ENCODE data around the gene ZSCAN10.

DNA sequence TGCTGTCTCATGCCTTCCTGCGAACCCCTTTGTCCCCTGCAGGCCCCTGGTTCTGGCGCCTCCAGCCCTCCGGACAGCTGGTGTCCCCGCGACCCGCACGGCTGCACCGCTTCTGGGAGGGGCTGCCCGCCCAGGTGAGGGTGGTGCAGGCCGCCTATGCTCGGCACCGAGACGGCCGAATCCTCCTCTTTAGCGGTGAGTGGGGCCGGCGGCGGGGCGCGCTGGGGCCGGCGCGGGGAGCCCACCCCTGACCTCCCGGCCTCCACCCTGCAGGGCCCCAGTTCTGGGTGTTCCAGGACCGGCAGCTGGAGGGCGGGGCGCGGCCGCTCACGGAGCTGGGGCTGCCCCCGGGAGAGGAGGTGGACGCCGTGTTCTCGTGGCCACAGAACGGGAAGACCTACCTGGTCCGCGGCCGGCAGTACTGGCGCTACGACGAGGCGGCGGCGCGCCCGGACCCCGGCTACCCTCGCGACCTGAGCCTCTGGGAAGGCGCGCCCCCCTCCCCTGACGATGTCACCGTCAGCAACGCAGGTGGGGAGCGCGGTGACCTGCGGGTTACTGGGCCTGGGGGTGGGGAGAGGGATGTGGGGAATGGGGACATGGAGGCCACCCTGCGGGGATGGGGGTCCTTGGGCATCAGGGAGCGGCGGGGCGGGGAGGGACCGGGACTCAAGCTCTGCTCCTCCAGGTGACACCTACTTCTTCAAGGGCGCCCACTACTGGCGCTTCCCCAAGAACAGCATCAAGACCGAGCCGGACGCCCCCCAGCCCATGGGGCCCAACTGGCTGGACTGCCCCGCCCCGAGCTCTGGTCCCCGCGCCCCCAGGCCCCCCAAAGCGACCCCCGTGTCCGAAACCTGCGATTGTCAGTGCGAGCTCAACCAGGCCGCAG lies 40.7 kb downstream of the ZSCAN10 start:
- TF ChIP-seq, protein P1, sequence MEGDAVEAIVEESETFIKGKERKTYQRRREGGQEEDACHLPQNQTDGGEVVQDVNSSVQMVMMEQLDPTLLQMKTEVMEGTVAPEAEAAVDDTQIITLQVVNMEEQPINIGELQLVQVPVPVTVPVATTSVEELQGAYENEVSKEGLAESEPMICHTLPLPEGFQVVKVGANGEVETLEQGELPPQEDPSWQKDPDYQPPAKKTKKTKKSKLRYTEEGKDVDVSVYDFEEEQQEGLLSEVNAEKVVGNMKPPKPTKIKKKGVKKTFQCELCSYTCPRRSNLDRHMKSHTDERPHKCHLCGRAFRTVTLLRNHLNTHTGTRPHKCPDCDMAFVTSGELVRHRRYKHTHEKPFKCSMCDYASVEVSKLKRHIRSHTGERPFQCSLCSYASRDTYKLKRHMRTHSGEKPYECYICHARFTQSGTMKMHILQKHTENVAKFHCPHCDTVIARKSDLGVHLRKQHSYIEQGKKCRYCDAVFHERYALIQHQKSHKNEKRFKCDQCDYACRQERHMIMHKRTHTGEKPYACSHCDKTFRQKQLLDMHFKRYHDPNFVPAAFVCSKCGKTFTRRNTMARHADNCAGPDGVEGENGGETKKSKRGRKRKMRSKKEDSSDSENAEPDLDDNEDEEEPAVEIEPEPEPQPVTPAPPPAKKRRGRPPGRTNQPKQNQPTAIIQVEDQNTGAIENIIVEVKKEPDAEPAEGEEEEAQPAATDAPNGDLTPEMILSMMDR (IDR thresholded peaks at IDR 0.05 in 2 of 3, conservative IDR thresholded peaks at IDR 0.05 in 1 of 3; ENCODE audit: borderline replicate concordance in 1 of 3, insufficient read depth in 1 of 3, low read depth in 2 of 3, low read length in 2 of 3): peak in 1 of 3 experiments; percentile 23; a peak in 1 of 6 replicates
- TF ChIP-seq ZFX (IDR thresholded peaks at IDR 0.05): no peak

Measured in HCT116 (cell line).